IPS-NIHi11 (cell line): Measurements from ENCODE around the gene UBTD1.
"Not testable (repeated sequence)": the region's sequence is repeated elsewhere in the genome, so short reads cannot be mapped to it uniquely, and the experiment has no call there.

Source experiments
- DNase-seq: peaks from one replicate; pipeline ENCODE4 v3.0.0; 2012; ENCODE audit warnings: mixed read lengths, low spot score

UBTD1 gene

GRCh38 chr10:97538839-97539238 lies 40.1 kb downstream of the UBTD1 start:
- DNase-seq = no peak

DNA sequence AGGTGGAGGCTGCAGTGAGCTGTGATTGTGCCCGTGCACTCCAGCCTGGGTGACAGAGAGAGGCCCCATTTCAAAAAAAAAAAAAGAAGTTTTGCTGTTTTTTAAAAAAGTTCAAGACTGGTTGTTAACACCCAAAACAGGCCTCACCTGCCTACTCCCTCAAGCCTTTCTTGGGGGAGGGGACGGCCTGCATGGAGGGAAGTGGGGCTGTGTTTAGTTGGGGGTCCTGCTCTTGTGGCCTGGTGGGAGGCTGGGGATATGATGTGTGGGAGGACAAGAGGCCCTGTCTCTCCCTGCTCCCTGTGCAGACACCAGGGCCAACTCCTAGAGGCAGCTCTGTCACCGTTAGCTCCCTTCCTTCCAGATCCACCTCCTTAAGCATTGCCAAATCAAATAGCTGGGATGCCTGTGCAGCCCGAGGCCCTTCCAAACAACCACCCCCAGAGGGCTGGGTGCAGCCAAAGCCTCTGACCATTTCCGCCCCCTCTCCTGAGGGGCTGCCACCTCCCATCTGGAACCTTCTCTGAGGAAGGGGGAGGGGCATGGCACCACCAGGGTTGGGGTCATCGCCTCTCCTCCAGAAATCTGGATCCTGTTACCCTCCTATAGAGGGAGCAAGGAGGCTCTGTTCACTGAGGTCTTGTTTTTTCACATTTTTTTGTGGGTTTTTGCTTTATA lies 40.9 kb downstream of the UBTD1 start:
- peak; percentile 62 for DNase-seq

- no peak for DNase-seq
Measured at GRCh38 chr10:97540669-97541500, 42.2 kb downstream of the UBTD1 start.

- peak; percentile 56 for DNase-seq
Measured at GRCh38 chr10:97542169-97543024, 43.7 kb downstream of the UBTD1 start.

- peak; percentile 54 for DNase-seq
Measured at GRCh38 chr10:97543025-97543546, 44.4 kb downstream of the UBTD1 start.

- no peak for DNase-seq
Measured at GRCh38 chr10:97546456-97547270, 47.9 kb downstream of the UBTD1 start.

DNA sequence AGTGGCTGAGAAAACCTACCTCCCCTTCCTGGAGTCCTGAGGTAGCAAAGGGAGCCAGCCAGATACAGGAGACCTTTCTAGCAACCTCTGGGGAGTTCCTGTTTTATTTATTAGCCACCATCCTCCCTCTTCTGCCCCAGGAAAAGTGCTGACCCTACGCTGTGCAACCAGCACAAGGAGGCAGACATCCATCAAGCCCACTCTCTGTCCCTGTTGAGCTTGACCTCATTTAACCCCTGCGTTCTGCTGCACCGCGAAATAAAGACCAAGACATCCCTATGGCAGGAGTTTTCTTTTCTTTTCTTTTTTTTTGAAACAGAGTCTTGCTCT lies 48.5 kb downstream of the UBTD1 start:
- DNase-seq = no peak

DNA sequence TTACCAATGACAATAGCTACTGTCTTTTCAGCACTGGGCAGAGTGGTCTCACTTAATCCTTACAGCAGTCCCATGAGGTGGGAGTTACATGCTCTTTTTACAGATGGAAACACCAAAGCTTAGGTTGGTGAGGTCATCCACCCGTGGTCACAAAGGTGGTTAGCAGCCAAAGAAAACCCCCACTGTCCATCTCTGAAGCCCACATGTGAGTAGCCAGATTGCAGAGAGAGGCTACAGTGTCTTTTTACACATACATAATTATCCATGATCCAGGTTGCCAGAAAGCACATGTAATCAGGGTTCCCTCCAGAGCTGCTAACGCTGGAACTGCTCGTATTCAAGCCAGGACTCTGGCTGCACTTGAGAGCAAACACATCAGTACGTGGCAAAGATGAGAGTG lies 49.2 kb downstream of the UBTD1 start:
- no peak for DNase-seq

- DNase-seq = no peak
Measured at GRCh38 chr10:97548828-97549455, 50.2 kb downstream of the UBTD1 start.

DNA sequence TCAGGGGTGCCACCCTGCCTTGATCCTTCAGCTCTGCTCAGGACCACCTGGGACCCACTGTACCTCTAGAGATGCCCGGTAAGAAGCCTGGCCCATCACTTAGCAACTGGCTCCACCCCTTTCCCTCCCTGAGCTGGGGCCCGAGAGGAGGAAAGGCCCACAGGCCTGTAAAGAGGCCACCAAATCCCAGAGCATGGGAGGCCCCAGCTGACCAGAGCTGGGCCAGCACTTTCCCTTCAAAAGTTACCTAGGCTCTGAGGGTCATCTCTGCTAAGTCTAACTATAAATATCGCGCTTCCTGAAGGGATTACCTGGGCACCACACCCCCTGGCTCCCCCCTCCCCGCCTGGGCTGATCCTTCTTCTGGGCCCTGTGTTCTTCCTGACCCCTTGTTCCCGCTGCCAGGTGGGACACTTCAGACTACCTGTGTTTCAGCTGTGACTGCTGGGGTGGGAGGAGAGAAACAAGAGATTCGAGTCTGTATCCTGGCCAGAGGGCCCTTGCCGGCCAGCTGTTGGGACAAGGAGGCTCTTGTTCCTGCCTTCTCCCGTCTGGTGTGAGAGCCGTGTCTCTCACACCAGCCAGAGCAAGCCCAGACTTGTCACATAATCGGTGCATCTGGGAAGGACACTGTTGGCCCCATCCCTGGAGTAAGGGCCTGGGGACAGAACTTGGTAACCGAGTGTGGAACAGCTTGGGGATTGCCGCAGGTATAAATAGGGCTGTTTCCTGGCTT lies 51.0 kb downstream of the UBTD1 start:
- DNase-seq = no peak

GRCh38 chr10:97550336-97551149 lies 51.8 kb downstream of the UBTD1 start:
- DNase-seq = peak; percentile 37

DNA sequence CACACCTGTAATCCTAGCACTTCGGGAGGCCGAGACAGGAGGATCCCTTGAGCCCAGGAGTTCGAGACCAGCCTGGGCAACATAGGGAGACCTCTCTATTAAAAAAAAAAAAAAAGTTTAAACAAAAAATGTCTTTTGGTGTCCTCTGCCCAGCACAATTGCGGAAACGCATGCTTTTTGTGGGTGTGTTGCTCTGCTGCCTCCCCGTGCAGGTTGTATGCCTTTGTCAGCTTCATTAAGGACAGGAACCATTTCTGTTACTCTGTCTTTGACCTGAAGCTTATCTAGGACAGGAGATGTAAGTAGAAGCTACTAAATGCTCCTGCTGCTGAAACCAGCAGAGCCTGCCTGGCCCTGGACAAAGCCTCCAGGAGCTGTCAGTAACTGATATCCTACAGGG lies 52.5 kb downstream of the UBTD1 start:
- no peak for DNase-seq

- DNase-seq = peak; percentile 86
Measured at GRCh38 chr10:97553575-97554031, 54.9 kb downstream of the UBTD1 start.

DNA sequence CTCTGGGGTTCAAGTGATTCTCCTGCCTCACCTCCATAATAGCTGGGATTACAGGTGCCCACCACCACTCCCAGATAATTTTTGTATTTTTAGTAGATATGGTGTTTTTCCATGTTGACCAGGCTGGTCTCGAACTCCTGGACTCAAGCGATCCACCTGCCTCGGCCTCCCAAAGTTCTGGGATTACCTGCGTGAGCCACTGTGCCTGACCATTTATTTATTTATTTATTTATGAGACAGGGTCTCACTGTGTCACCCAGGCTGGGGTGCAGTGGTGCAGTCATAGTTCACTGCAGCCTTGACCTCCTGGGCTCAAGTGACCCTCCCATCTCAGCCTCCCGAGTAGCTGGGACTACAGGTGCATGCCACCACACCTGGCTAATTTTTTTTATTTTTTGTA lies 55.6 kb downstream of the UBTD1 start:
- DNase-seq = not testable (repeated sequence)

DNA sequence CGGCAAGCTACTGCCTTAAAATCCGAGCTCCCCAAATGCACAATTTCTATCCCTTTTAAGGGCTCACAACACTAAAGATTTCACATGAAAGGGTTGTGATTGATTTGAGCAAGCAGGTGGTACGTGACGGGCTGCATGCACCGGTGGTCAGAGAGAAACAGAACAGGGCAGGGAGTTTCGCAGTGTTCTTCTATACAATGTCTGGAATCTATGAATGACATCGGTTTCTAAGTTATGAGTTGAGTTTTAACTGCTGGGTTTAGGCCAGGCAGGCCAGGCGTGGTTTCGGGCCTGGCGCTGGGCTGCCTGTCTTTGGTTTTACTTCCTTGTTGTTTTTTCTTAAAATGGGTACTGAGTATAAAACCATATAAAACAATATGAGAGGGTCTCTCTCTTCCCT lies 56.8 kb downstream of the UBTD1 start:
- DNase-seq = not testable (repeated sequence)

DNA sequence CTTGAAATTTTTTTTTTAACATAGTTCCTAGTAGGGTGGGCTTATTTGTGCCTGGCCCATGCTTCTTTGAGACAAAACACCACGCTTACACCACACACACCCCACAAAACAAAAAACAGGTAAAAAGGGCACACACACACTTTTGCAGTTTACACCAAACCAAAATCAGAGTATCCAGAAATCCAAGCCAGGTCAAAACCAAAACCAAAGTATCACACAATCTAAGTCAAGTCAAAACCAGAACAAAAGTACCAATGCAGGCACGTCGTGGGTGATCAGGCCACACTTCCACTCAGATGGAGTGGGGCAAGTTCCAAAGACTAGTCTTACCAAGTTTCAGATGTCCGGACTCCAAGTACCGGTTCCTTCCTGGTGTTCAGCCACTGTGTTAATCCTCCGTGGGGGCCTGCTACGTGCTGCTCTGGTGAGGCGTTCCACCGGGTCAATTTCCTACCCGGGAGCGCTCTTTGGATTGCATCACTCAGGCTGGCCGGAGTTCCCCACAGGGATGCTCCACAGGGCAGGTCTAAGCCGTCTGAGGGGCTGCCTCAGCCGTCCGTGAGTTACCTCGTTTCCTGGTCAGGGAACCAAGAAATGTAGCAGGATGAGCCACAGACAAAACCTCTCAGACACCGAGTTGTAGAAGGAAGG lies 62.1 kb downstream of the UBTD1 start:
- not testable (repeated sequence) for DNase-seq

- not testable (repeated sequence) for DNase-seq
Measured at GRCh38 chr10:97561386-97562077, 62.8 kb downstream of the UBTD1 start.

DNA sequence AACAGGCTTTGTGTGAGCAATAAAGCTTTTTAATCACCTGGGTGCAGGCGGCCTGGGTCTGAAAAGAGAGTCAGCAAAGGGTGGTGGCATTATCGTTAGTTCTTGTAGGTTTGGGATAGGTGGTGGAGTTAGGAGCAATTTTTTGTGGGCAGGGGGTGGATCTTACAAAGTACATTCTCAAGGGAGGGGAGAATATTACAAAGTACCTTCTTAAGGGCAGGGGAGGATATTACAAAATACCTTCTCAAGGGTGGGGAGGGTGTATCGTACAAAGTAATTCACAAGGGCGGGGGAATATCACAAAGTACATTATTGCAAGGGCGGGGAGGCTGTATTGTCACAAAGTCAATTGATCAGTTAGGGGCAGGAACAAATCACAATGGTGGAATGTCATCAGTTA lies 63.6 kb downstream of the UBTD1 start:
- not testable (repeated sequence) for DNase-seq
